ENCODE results near the gene ADAM30. TPM values are rescaled to one million over a fixed set of nuclear protein-coding genes. Genes with fewer than 3 reads are reported as not detected.

The ADAM30 gene
- total RNA-seq, 1 experiment from 2014 or later: not detected

Other genes starting within 250 kb of the ADAM30 start
- gene ZNF697, start 248.2 kb downstream of the ADAM30 start, total RNA-seq (2014; rRNA removed; shearing (Covaris generic); ENCODE audit: low replicate concordance): not detected in 2 replicates
- gene PHGDH, start 184.6 kb downstream of the ADAM30 start, total RNA-seq (2014; rRNA removed; shearing (Covaris generic); ENCODE audit: low replicate concordance): 16.3 and 20.5 TPM in 2 replicates
- gene HMGCS2, start 127.6 kb downstream of the ADAM30 start, total RNA-seq (2014; rRNA removed; shearing (Covaris generic); ENCODE audit: low replicate concordance): not detected in 2 replicates
- gene REG4, start 85.1 kb downstream of the ADAM30 start, total RNA-seq (2014; rRNA removed; shearing (Covaris generic); ENCODE audit: low replicate concordance): not detected in 2 replicates
- 4.7 and 5.4 TPM in 2 replicates for gene NOTCH2, start 173.1 kb upstream of the ADAM30 start, total RNA-seq (2014; rRNA removed; shearing (Covaris generic); ENCODE audit: low replicate concordance)

All from Karpas-422 (cell line).